GM18502 (cell line): ENCODE results near the gene CRABP1.

Experiments used
- ATAC-seq: cut with Tn5 transposase; IDR thresholded peaks from one replicate; pipeline ENCODE4 v1.9.1; 2021; ENCODE audit warnings: mild to moderate bottlenecking; ENCODE audit not compliant: unreplicated experiment, poor library complexity

CRABP1 gene

DNA sequence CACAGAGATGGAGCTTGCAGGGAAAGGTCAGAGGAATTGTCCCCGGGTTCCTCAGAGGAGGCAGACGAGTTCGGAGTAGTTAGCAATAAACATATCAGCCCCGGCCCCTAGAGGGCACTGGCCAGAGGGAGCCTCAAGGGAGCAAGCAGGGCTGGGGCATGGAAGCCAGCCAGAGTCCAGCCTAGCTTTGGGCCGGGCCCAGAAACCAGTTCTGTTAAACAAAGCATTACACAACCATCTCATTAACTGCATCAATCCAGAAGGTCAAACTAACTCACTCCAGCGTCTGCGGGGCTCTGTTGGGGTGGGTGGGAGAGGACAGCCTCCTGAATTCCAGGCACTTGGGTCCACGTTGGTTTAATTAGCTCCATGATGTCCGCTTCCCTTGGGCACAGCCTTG lies 56.8 kb downstream of the CRABP1 start:
- no peak for ATAC-seq

DNA sequence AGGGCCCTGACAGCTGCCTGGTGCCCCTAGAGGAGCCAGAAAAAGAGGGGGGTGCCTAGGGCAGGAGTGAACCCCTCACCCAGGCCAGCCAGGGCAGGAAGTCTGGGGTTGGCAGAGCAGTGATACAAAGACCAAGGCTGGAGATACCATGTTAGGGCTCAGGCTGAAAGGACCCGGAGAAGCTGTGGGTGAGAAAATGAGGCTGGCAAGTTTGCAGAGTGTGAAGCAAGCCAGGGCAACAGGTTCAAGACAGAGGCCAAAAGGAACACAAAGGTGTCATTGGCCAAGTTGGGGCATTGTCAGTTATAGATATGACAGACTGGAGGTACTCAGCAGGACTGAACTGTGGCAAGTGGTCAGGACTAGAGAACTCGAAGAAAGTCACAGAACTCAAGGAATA lies 57.2 kb downstream of the CRABP1 start:
- no peak for ATAC-seq
